ENCODE results near the gene PTGS1.

PTGS1 gene

DNA sequence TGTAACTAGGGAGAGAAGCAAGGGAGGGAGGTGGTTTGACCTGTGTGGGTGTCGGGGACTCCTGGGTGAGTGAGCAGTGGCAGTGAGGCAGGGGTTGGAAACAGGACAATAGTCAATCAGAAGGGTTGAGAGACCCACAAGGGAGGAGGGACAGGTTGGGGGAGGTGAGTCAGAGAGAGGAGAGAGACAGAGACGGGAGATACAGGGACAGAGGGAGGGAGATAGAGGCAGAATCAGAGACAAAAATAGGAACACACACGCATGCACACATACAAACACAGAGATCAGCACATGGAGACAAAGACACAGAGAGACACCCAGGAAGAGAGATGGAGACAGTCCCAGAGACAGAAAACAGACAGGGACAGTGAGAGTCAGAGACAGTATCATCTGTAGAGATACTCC, 39.3 kb upstream of the PTGS1 start:
- TF ChIP-seq, protein P1, sequence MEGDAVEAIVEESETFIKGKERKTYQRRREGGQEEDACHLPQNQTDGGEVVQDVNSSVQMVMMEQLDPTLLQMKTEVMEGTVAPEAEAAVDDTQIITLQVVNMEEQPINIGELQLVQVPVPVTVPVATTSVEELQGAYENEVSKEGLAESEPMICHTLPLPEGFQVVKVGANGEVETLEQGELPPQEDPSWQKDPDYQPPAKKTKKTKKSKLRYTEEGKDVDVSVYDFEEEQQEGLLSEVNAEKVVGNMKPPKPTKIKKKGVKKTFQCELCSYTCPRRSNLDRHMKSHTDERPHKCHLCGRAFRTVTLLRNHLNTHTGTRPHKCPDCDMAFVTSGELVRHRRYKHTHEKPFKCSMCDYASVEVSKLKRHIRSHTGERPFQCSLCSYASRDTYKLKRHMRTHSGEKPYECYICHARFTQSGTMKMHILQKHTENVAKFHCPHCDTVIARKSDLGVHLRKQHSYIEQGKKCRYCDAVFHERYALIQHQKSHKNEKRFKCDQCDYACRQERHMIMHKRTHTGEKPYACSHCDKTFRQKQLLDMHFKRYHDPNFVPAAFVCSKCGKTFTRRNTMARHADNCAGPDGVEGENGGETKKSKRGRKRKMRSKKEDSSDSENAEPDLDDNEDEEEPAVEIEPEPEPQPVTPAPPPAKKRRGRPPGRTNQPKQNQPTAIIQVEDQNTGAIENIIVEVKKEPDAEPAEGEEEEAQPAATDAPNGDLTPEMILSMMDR (IDR thresholded peaks at IDR 0.05; ENCODE audit: insufficient read depth, low read length, missing control alignments) = no peak
- no peak overlapping the region for H3K4me3 ChIP-seq (ENCODE audit: low read depth, low read length)
- ChIA-PET CTCF (interaction anchor here (1.1 kb wide), 1 partner anchor 207 kb away, joined by 3 read pairs; no protein-coding TSS in a partner anchor), POLR2A (no interaction called here)
- no peak for DNase-seq (ENCODE audit: low read depth, low spot score)

DNA sequence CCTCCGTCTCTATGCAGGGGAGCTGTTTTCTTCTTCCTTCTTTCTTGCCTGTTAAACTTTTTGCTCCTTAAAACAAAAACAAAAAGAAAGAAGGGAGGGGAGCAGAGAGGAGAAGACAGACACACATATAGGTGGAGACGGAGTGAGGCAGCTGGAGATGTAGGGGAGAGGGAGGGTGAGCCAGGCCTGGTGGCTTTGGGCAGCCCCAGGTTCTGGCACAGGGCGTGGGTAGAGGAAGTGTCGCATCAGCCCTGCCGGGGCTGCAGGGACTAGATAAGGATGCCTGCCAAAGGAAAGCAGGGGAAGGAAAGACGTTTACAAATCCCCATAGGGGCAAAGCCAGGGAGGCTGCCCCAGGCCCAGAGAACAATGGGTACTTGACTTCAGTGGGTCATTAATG, 38.7 kb upstream of the PTGS1 start:
- POLR2A ChIA-PET = no interaction called here

DNA sequence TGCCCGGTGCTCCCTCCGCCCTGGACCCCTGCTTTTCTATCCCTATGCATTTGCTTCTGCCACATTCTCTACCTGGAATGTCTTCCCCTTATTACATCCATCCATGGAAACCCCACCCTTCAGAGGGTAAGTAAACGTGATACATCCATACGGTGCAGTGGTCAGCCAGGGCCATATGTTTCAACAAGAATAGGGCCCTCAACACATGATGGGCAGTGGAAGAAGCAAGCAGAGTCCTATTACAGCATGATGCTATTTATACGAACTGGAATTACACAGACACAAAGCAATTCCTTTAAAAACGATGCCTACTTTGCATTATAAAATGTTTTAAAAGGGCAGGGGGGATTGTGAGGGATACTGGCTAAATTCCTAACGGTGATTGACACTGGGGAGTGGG, 38.2 kb upstream of the PTGS1 start:
- no peak for DNase-seq (ENCODE audit: low read depth, low spot score)
- no peak overlapping the region for H3K4me3 ChIP-seq (ENCODE audit: low read depth, low read length)
- ChIA-PET POLR2A (no interaction called here), CTCF (interaction anchor here (1.0 to 2.8 kb wide), 2 partner anchors 24 to 209 kb away, joined by 3 to 17 read pairs; no protein-coding TSS in a partner anchor)
- TF ChIP-seq, protein P1 (IDR thresholded peaks at IDR 0.05; ENCODE audit: insufficient read depth, low read length, missing control alignments) = no peak

More for the DNA sequence above, 38.7 kb upstream of the PTGS1 start:
- CTCF ChIA-PET = no interaction called here
- DNase-seq (ENCODE audit: low read depth, low spot score) = no peak
- TF ChIP-seq, protein P1 (IDR thresholded peaks at IDR 0.05; ENCODE audit: insufficient read depth, low read length, missing control alignments) = no peak
- H3K4me3 ChIP-seq (ENCODE audit: low read depth, low read length) = no peak overlapping the region

DNA sequence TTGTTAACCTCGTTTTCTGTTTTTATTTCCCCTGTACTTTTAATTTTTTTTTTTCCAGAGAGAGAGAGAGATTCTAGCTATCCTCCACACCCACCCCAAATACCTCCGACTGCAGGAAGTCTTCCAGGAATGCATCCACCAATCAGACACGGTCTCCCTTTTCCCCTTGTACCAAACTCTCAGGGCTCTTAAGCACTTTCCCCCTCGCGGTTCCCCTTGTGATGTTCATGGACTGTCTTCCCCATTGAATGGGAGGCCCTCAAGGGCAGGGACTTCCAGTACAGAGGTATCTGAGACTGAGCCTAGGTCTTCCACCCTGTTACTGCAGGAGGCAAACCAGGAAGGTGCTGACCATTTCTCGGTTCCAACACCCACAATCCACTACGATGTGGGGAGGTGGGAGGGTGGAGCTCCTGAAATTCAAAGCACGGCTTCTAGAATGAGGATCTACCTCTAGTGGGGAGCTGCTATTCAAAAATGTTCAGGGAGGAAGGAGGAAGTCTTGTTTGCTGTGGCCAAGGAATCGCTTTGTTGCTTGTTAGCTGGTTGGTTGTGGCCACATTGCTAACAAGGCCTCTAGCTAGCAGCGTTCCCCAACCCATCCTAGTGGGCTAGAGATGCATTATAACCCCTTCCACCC, 37.5 kb upstream of the PTGS1 start:
- POLR2A ChIA-PET = no interaction called here
- H3K4me3 ChIP-seq (ENCODE audit: low read depth, low read length) = no peak overlapping the region
- CTCF ChIA-PET = interaction anchor here (1.0 to 2.8 kb wide), 4 partner anchors 19 to 212 kb away, joined by 3 to 17 read pairs (median 4); no protein-coding TSS in a partner anchor
- TF ChIP-seq, protein P1 (IDR thresholded peaks at IDR 0.05; ENCODE audit: insufficient read depth, low read length, missing control alignments) = no peak
- no peak for DNase-seq (ENCODE audit: low read depth, low spot score)

DNA sequence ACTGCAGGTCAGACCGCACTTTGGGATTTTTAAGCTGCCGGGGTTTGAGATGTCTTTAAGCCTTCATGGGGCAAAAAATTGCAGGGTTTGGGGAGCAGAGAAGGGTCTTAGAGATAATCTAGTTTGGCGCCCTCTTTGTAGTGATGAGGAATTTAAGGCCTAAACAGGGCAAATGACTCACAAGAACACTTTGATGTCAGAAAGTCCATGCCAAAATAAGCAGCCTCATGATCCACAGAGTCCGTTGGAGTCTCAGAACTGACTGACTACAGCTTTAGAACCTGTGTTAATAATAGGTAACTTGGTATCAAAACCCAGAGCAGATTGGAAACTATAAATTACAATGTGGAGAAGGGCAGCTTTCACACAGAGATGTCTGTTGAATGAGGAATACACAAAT, 35.9 kb upstream of the PTGS1 start:
- DNase-seq (ENCODE audit: low read depth, low spot score) = no peak
- TF ChIP-seq, protein P1 (IDR thresholded peaks at IDR 0.05; ENCODE audit: insufficient read depth, low read length, missing control alignments) = no peak
- ChIA-PET CTCF (interaction anchor here (1.0 to 2.8 kb wide), 4 partner anchors 11 to 211 kb away, joined by 3 to 17 read pairs (median 6); no protein-coding TSS in a partner anchor), POLR2A (no interaction called here)
- H3K4me3 ChIP-seq (ENCODE audit: low read depth, low read length) = no peak overlapping the region

DNA sequence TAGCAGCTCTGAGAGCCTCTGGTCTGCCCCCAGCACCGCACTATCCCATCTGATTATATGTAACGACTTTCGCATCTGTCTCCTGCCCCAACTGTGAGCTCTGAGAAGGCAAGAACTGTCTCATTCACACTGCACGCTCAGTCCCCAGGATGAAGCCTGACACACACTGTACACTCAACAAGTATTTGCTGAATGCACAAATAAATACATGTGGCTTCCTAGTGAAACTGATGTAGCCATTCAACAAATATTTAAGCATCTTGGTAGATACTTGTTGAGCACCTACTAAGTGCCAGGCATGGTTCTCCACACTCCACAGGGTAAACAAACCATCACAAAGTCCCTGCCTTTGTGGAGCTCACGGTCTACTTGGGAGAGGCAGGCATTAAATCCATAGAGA, 34.6 kb upstream of the PTGS1 start:
- TF ChIP-seq, protein P1 (IDR thresholded peaks at IDR 0.05; ENCODE audit: insufficient read depth, low read length, missing control alignments) = no peak
- H3K4me3 ChIP-seq (ENCODE audit: low read depth, low read length) = no peak overlapping the region
- no peak for DNase-seq (ENCODE audit: low read depth, low spot score)
- ChIA-PET CTCF (interaction anchor here (1.4 to 20.5 kb wide), 3 partner anchors 9 to 214 kb away, joined by 4 to 831 read pairs (median 7); no protein-coding TSS in a partner anchor), POLR2A (no interaction called here)
